Aorta (tissue), 5 donors: ENCODE results near the gene KCTD19. TPM values are rescaled to one million over a fixed set of nuclear protein-coding genes. Genes with fewer than 3 reads are reported as not detected.

ENCODE experiments used
- ATAC-seq: fragments of 200-7000 bp; cut with Tn5 transposase; one replicate; pipeline ENCODE4 v1.9.1; 2022; ENCODE audit warnings: moderate library complexity; ENCODE audit not compliant: low FRiP score
- DNase-seq, 2 donors: peaks; one replicate each; pipeline ENCODE4 v3.0.0-alpha.2; 2020
- H3K27ac ChIP-seq, 2 donors: one replicate each; pipeline ENCODE4 v1.5.1; 2013; ENCODE audit warnings: low read length in 2 of 2, mild to moderate bottlenecking in 2 of 2, moderate library complexity in 2 of 2, control low read depth in 1 of 2, inconsistent platforms in 1 of 2, low read depth in 1 of 2
- H3K27me3 ChIP-seq, 2 donors: one replicate each; pipeline ENCODE4 v1.6.1; 2013; ENCODE audit warnings: control low read depth in 1 of 2, low read length in 1 of 2, mild to moderate bottlenecking in 1 of 2, moderate library complexity in 1 of 2; ENCODE audit not compliant: insufficient read depth in 2 of 2, control insufficient read depth in 1 of 2
- H3K36me3 ChIP-seq, 2 donors: one replicate each; pipeline ENCODE4 v1.6.1; 2013; ENCODE audit warnings: control low read depth in 1 of 2, low read length in 1 of 2, mild to moderate bottlenecking in 1 of 2; ENCODE audit not compliant: insufficient read depth in 2 of 2, control insufficient read depth in 1 of 2
- H3K4me1 ChIP-seq, 2 donors: one replicate each; pipeline ENCODE4 v1.6.1; 2013; ENCODE audit warnings: low read length in 2 of 2, control low read depth in 1 of 2, mild to moderate bottlenecking in 1 of 2, moderate library complexity in 1 of 2; ENCODE audit not compliant: insufficient read depth in 2 of 2, control insufficient read depth in 1 of 2
- H3K4me3 ChIP-seq, 2 donors: one replicate each; pipeline ENCODE4 v1.5.1; 2013; ENCODE audit warnings: low read length in 2 of 2, control low read depth in 1 of 2, mild to moderate bottlenecking in 1 of 2
- H3K9me3 ChIP-seq: one replicate; pipeline ENCODE4 v1.6.1; 2013; ENCODE audit warnings: mild to moderate bottlenecking, low read length; ENCODE audit not compliant: control insufficient read depth
- WGBS, 2 donors: extraction: QIAGEN DNeasy Blood & Tissue Kit; methylation state at CpG; one replicate each; pipeline ENCODE4 v1.1.7; 2013; 5-methylcytosine and 5-hydroxymethylcytosine counted together
- intact Hi-C, 2 donors: fragments of 100-400 bp; cut with DNase I; formaldehyde crosslinking; loops; one replicate each; pipeline versions ENCODE4 v1.14.2 to v1.15.0; 2022
- polyA plus RNA-seq, 2 donors: library from polyadenylated mRNA; stranded (reverse); fragments of 200-250 nt; gene quantifications; one replicate each; pipeline ENCODE4 v1.2.3, GENCODE V29; 2013
- total RNA-seq, 2 donors: library from RNA; stranded (reverse); fragmentation: NEBNext Ultra II Directional; extraction: Animal tissue kit (Norgen Biotek cat#: 25700); gene quantifications; one replicate each; pipeline ENCODE4 v1.2.1, GENCODE V29; 2021
- donor health status: healthy with polysubstance abuse.
- donor health status: Bipolar disorder and iron deficiency.
- donor health status: DM: no; HTN: no; CAD: no.
- donor health status: DM: no; HTN: no; CAD: no.
- donor health status: DM: yes; HTN: yes; CAD: no.

Gene KCTD19
- total and polyA plus RNA-seq, 4 donors = 0.12 TPM; not detected in 3

DNA sequence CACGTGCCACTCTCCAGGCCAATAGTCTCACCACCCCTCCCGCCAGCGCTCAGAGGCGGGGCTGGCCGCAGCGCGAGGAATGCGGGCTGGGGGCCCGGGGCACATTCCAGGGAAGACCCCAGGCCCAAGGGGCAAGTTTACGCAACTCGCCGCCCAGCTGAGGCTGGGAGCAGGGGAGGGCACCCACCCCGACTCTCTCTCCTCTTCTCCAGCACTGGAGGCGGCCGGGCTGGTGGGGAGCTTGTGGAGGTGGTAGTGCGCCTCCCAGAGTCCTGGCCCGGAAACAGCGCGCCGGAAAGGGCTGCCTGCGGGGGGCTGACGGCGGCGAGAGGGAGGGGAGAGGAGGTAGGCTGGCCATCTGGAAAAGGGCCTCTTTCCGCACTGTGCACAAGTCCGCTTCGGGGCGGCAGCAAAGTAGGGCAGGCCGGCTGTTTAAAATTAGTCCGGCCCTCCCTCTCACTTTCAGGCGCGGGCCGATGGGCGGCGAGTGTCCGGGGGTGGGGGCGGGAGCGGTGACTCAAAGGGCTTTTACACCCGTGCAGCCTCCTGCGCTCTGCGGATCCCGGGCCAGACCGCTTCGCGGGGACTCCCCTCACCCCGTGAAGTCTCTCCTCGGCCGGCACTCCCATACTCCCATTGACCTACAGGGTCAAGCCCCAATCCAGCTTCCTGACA is 80.3 kb downstream of the KCTD19 start:
- no peaks in the 10 kb centered on the region for H3K4me1 ChIP-seq
- intact Hi-C loops = no loop called here

GRCh38 chr16:67245674-67246080 is 80.9 kb downstream of the KCTD19 start:
- Histone ChIP-seq H3K4me3 (peak overlapping the region; percentile 60 to 78), H3K27ac (peak overlapping the region in 1 of 2 donors; percentile 69), H3K27me3 (no peaks in the 10 kb centered on the region), H3K4me1 (no peaks in the 10 kb centered on the region), H3K36me3 (no peaks in the 10 kb centered on the region), H3K9me3 (no peaks in the 10 kb centered on the region)
- intact Hi-C loops = no loop called here
- DNase-seq (no peak), ATAC-seq (no peak)
- WGBS, 2 donors = 10 to 12% methylated on average over 8 of the region's 8 CpGs

More for the DNA sequence above, 80.3 kb downstream of the KCTD19 start:
- H3K27me3 ChIP-seq = no peaks in the 10 kb centered on the region
- H3K36me3 ChIP-seq = no peaks in the 10 kb centered on the region
- WGBS, 2 donors = 0% methylated on average over 36 to 48 of the region's 48 CpGs
- peak overlapping the region; percentile 60 to 78 for H3K4me3 ChIP-seq
- DNase-seq (peak; percentile 87 to 92), ATAC-seq (peak; percentile 64)
- H3K9me3 ChIP-seq = no peaks in the 10 kb centered on the region
- H3K27ac ChIP-seq = peak overlapping the region; percentile 7 to 69

DNA sequence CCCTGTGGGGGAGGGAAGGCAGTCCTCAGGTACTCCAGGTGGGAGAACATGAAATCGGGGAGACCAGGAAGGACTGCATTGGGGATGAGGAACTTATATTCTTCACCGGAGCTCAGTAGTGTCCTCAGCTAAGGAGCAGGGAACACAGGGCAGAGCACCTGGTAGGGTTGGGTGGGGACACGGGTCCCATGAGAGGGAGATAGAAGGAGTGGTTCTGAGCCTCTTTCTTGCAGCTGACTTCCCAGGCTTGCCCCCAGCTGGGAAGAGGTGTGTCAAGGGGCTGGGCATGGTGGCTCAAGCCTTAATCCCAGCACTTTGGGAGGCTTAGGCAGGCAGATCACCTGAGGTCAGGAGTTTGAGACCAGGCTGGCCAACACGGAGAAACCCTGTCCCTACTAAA is 81.4 kb downstream of the KCTD19 start:
- no peaks in the 10 kb centered on the region for H3K36me3 ChIP-seq
- H3K27ac ChIP-seq = no peak overlapping the region
- 79 to 81% methylated on average over 4 of the region's 4 CpGs for WGBS, 2 donors
- no peaks in the 10 kb centered on the region for H3K4me1 ChIP-seq
- DNase-seq (peak; percentile 45 to 57), ATAC-seq (no peak)
- intact Hi-C loops = no loop called here
- H3K4me3 ChIP-seq = no peak overlapping the region
- no peaks in the 10 kb centered on the region for H3K27me3 ChIP-seq
- H3K9me3 ChIP-seq = no peaks in the 10 kb centered on the region

- Histone ChIP-seq H3K9me3 (no peaks in the 10 kb centered on the region), H3K4me1 (no peaks in the 10 kb centered on the region), H3K36me3 (no peaks in the 10 kb centered on the region), H3K27me3 (no peaks in the 10 kb centered on the region), H3K4me3 (no peak overlapping the region), H3K27ac (peak overlapping the region in 1 of 2 donors; percentile 23)
- intact Hi-C loops = no loop called here
- 30 to 34% methylated on average over 5 of the region's 5 CpGs for WGBS, 2 donors
- peak; percentile 13 for ATAC-seq
- peak; percentile 87 to 90 for DNase-seq
Observed at GRCh38 chr16:67244387-67245185, 82.0 kb downstream of the KCTD19 start.

DNA sequence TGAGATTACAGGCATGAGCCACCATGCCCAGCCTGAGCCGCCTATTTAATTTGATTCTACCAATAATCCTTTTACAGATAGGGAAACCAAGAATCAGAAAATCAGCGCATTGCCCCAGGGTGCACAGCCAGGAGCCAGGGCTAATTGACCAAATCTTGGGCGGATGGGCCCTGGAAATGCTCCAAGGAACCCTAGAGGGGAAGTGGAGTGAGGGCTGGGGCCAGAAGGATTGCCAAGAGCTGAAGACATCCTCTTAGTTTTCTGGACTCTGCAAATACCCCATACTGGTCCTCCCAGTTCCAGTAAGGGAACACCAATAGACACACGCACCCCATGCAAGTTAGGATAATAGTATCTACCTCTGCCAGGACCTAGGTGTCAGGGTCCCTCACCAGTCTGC is 83.1 kb downstream of the KCTD19 start:
- no peak overlapping the region for H3K27ac ChIP-seq
- DNase-seq = peak in 1 of 2 donors; percentile 68
- H3K4me3 ChIP-seq = no peak overlapping the region
- no peaks in the 10 kb centered on the region for H3K9me3 ChIP-seq
- 82 to 87% methylated on average over 4 of the region's 4 CpGs for WGBS, 2 donors
- intact Hi-C loops = no loop called here
- no peaks in the 10 kb centered on the region for H3K4me1 ChIP-seq
- no peaks in the 10 kb centered on the region for H3K27me3 ChIP-seq
- ATAC-seq = no peak
- no peaks in the 10 kb centered on the region for H3K36me3 ChIP-seq

DNA sequence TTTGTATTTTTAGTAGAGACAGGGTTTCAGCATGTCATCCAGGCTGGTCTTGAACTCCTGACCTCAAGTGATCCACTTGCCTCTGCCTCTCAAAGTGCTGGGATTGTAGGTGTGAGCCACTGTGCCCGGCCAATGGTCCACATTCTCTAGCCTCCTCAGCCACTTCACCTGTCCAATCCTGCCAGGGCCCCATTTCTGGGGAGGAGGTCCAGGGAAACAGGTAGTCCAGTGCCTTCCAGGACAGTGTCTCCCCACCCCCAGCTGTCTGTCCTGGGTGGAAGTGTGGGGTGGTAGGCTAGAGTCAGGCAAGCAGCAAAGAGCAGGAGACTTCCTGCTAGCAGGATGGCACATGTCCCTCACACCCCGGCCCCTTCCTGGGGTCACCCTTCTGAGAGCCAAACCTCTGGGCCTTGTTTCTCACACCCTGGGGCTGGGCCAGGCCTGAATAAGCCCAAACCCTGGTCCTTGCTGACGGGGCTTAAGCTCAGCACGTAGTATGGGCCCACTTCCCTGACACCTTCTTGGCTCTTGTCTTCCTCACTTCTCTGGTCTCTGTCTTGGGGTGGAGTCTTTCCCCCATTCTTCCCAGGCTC is 84.3 kb downstream of the KCTD19 start:
- intact Hi-C loops = no loop called here
- Histone ChIP-seq H3K4me3 (no peak overlapping the region), H3K9me3 (no peaks in the 10 kb centered on the region), H3K36me3 (no peaks in the 10 kb centered on the region), H3K4me1 (no peaks in the 10 kb centered on the region), H3K27ac (peak overlapping the region in 1 of 2 donors; percentile 25), H3K27me3 (no peaks in the 10 kb centered on the region)
- peak; percentile 50 to 66 for DNase-seq
- ATAC-seq = no peak
- WGBS, 2 donors = 79 to 82% methylated on average over 4 of the region's 4 CpGs

DNA sequence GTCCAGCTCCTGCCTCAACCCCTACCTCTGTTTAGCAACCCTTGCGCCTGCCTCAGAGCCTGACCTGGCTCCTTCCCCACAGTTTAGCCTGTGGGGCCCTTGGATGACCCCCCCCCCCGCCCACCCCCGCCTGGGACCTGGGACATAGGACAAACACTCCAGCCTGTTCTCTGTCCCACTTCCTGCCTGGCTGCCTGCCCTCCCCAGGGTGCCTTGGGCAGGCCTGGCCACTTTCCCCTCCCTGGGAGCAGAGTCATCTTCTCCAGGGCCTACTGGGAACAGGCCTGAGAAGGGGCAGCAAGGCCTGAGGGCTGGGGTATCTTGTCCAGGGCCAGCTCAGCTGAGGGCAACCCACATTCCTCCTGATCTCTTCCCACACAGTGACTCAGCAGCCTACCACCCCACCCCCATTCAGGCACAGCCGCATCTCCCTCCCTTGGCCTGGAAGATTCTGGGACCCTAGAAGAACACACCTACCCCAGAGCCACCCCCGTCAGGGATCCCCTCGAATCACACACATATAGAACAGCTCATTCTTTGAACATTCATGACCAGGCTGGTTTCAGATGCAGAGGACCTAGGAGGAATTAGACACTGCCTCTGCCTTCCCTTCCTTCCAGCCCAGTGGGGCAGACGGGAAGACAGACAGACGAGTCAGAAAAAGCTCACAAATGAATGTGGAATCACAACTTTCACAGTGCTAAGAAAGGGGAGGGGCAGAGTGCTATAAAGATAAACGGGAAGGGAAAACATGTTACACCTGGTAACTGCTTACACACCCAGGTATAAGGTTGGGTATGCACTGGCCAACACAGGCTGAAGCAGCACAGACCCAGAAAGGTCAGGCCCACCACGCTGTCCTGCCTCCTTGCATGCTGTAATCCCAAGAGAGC is 85.3 kb downstream of the KCTD19 start:
- Histone ChIP-seq H3K27me3 (no peaks in the 10 kb centered on the region), H3K4me1 (no peaks in the 10 kb centered on the region), H3K27ac (peak overlapping the region; percentile 47 to 72), H3K36me3 (no peaks in the 10 kb centered on the region), H3K4me3 (no peak overlapping the region), H3K9me3 (no peaks in the 10 kb centered on the region)
- 48 to 55% methylated on average over 8 to 10 of the region's 10 CpGs for WGBS, 2 donors
- ATAC-seq (peak; percentile 30), DNase-seq (peak; percentile 80 to 87)
- intact Hi-C loops = no loop called here

GRCh38 chr16:67240506-67240905 is 86.0 kb downstream of the KCTD19 start:
- WGBS, 2 donors = 64 to 77% methylated on average over 4 of the region's 4 CpGs
- H3K27ac ChIP-seq = no peak overlapping the region
- no peaks in the 10 kb centered on the region for H3K9me3 ChIP-seq
- no peaks in the 10 kb centered on the region for H3K27me3 ChIP-seq
- H3K36me3 ChIP-seq = no peaks in the 10 kb centered on the region
- H3K4me1 ChIP-seq = no peaks in the 10 kb centered on the region
- H3K4me3 ChIP-seq = no peak overlapping the region
- ATAC-seq (no peak), DNase-seq (peak; percentile 38 to 72)
- intact Hi-C loops = no loop called here
